HL-60 (cell line): ENCODE data around the gene TMEM127.

Source experiments
- DNase-seq, 2 experiments: peaks; one replicate each; pipeline ENCODE4 v3.0.0-alpha.2; 2010 to 2020; ENCODE audit warnings: low read depth in 1 of 2, low spot score in 1 of 2
- H3K27ac ChIP-seq: fragments of 250-450 bp; sonication (Bioruptor Pico); replicated peaks from 2 replicates; pipeline ENCODE4 v1.5.1; 2020; ENCODE audit warnings: mild to moderate bottlenecking, moderate library complexity
- H3K27me3 ChIP-seq: fragments of 250-450 bp; sonication (Bioruptor Pico); 2 replicates; pipeline ENCODE4 v1.5.1; 2021; ENCODE audit warnings: mild to moderate bottlenecking, moderate library complexity; ENCODE audit not compliant: insufficient read depth, poor library complexity, severe bottlenecking
- H3K4me3 ChIP-seq: replicated peaks from 2 replicates; pipeline ENCODE4 v1.5.1; 2011; ENCODE audit warnings: mild to moderate bottlenecking, control low read depth, low read length; ENCODE audit not compliant: insufficient read depth
- GABPA ChIP-seq: IDR thresholded peaks from 2 replicates; pipeline ENCODE4 v1.6.1; 2012; ENCODE audit warnings: low read depth
- POLR2AphosphoS5 ChIP-seq: IDR thresholded peaks from 2 replicates; pipeline ENCODE4 v1.6.1; 2012; ENCODE audit warnings: low read depth
- SPI1 ChIP-seq: IDR thresholded peaks from 2 replicates; pipeline ENCODE4 v1.6.1; 2012; ENCODE audit warnings: low read depth, mild to moderate bottlenecking, borderline replicate concordance
- TF ChIP-seq, protein P1 (sequence below): IDR thresholded peaks from one replicate; pipeline ENCODE4 v1.5.1; 2011; ENCODE audit warnings: low read length, control low read depth, inconsistent platforms; ENCODE audit not compliant: insufficient read depth
- TF ChIP-seq, protein P2 (sequence below): IDR thresholded peaks from 2 replicates; pipeline ENCODE4 v1.6.1; 2012; ENCODE audit warnings: low read depth; ENCODE audit not compliant: insufficient replicate concordance

Gene TMEM127

DNA sequence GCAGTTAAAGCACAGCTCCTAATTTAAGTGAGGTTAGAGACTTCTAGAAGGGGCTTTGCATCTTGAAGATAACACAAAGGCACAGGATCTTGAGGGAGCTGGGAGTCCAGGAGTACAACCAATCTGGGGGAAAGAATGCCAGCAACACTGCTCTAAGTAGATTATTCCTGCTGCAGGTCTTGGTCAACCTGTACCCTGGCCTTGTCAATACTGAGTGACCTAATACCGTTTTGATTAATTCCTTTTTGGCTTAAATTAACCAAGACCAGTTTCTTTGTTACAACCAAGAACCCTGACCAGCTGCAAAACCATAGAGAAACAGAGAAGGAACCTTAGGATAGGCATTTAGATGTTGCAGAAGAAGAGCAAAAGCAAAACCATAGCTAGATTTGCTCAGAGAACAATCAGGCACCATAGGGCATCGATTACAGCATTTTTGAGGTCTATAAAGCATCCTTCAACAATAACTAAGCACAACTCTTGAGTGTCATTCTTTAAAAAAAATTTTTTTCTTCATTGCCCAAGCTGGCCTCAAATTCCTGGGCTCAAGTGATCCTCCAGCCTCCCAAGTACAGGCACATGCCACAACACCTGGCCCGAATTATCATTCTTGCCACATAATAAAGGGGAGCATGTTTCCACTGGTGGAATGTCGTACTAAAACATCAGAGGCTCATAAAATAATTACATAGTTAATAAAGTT is 63.5 kb downstream of the TMEM127 start:
- no peak for DNase-seq
- H3K27me3 ChIP-seq: no peaks in the 10 kb centered on the region
- no peak overlapping the region for H3K4me3 ChIP-seq
- TF ChIP-seq, protein P1, sequence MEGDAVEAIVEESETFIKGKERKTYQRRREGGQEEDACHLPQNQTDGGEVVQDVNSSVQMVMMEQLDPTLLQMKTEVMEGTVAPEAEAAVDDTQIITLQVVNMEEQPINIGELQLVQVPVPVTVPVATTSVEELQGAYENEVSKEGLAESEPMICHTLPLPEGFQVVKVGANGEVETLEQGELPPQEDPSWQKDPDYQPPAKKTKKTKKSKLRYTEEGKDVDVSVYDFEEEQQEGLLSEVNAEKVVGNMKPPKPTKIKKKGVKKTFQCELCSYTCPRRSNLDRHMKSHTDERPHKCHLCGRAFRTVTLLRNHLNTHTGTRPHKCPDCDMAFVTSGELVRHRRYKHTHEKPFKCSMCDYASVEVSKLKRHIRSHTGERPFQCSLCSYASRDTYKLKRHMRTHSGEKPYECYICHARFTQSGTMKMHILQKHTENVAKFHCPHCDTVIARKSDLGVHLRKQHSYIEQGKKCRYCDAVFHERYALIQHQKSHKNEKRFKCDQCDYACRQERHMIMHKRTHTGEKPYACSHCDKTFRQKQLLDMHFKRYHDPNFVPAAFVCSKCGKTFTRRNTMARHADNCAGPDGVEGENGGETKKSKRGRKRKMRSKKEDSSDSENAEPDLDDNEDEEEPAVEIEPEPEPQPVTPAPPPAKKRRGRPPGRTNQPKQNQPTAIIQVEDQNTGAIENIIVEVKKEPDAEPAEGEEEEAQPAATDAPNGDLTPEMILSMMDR: no peak
- TF ChIP-seq SPI1: no peak
- TF ChIP-seq, protein P2, sequence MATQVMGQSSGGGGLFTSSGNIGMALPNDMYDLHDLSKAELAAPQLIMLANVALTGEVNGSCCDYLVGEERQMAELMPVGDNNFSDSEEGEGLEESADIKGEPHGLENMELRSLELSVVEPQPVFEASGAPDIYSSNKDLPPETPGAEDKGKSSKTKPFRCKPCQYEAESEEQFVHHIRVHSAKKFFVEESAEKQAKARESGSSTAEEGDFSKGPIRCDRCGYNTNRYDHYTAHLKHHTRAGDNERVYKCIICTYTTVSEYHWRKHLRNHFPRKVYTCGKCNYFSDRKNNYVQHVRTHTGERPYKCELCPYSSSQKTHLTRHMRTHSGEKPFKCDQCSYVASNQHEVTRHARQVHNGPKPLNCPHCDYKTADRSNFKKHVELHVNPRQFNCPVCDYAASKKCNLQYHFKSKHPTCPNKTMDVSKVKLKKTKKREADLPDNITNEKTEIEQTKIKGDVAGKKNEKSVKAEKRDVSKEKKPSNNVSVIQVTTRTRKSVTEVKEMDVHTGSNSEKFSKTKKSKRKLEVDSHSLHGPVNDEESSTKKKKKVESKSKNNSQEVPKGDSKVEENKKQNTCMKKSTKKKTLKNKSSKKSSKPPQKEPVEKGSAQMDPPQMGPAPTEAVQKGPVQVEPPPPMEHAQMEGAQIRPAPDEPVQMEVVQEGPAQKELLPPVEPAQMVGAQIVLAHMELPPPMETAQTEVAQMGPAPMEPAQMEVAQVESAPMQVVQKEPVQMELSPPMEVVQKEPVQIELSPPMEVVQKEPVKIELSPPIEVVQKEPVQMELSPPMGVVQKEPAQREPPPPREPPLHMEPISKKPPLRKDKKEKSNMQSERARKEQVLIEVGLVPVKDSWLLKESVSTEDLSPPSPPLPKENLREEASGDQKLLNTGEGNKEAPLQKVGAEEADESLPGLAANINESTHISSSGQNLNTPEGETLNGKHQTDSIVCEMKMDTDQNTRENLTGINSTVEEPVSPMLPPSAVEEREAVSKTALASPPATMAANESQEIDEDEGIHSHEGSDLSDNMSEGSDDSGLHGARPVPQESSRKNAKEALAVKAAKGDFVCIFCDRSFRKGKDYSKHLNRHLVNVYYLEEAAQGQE: no peak
- TF ChIP-seq GABPA: no peak
- TF ChIP-seq POLR2AphosphoS5: no peak
- H3K27ac ChIP-seq: no peak overlapping the region

DNA sequence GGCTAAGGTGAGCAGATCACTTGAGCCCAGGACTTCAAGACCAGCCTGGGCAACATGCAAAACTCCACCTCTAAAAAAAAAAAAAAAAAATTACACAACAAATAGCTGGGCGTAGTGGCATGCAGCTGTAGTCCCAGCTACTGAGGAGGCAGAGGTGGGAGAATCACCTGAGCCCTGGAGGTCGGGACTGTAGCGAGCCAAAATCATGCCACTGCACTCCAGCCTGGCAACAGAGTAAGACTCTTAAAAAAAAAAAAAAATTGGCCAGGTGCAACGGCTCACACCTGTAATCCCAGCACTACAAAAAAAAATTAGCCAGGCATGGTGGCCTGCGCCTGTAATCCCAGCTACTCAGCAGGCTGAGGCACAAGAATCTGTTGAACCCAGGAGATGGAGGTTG is 64.5 kb downstream of the TMEM127 start:
- H3K27me3 ChIP-seq: no peaks in the 10 kb centered on the region
- H3K4me3 ChIP-seq: no peak overlapping the region
- TF ChIP-seq SPI1: no peak
- TF ChIP-seq, protein P1: no peak
- TF ChIP-seq, protein P2: no peak
- TF ChIP-seq POLR2AphosphoS5: no peak
- no peak for TF ChIP-seq GABPA
- DNase-seq: no peak
- no peak overlapping the region for H3K27ac ChIP-seq

DNA sequence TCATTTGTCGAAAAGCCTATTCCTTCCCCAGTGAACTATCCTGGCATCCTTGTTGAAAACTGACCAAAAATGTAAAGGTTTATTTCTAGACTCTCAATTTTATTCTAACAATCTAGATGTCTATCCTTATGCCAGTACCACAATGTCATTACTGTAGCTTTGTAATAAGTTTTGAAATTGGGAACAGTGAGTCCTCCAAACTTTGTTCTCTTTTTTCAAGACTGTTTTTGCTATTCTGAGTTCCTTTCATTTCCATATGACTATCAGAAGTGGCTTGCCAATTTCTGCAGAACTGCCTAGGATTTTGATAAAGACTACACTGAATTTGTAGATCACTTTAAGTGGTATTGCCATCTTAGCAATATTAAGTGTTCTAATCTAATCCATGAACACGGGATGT is 66.9 kb downstream of the TMEM127 start:
- H3K27ac ChIP-seq: no peak overlapping the region
- no peaks in the 10 kb centered on the region for H3K27me3 ChIP-seq
- TF ChIP-seq GABPA (no peak), SPI1 (no peak), POLR2AphosphoS5 (no peak)
- TF ChIP-seq, protein P1: no peak
- TF ChIP-seq, protein P2: no peak
- no peak overlapping the region for H3K4me3 ChIP-seq
- no peak for DNase-seq
